ENCODE measurements around the gene PRR5. TPM values are rescaled to one million over a fixed set of nuclear protein-coding genes. Genes with fewer than 3 reads are reported as not detected.

The PRR5 gene
- total RNA-seq, 1 experiment from 2014 or later: 26.9 TPM

- CTCF ChIA-PET: interaction anchor here (0.5 to 2.5 kb wide), 23 partner anchors 8 to 802 kb away, joined by 3 to 21 read pairs (median 3); partner anchors contain the start of gene PRR5
- peak; percentile 92 for ATAC-seq
- Histone ChIP-seq H2AFZ (ENCODE audit: low read depth, low read length, poor library complexity, severe bottlenecking) (peak overlapping the region; percentile 34), H3K9me3 (ENCODE audit: control insufficient read depth in 1 of 2, insufficient read depth in 1 of 2, low read depth in 1 of 2, low read length in 2 of 2) (no peaks in the 10 kb centered on the region), H3K9ac (ENCODE audit: low read length) (peak overlapping the region; percentile 41), H3K27me3 (ENCODE audit: insufficient read depth, low read length) (no peaks in the 10 kb centered on the region), H3K4me2 (ENCODE audit: low read length) (peak overlapping the region; percentile 67), H4K20me1 (ENCODE audit: insufficient read depth) (no peaks in the 10 kb centered on the region), H3K79me2 (ENCODE audit: insufficient read depth, low read length) (no peaks in the 10 kb centered on the region), H3K36me3 (ENCODE audit: control insufficient read depth in 1 of 2, insufficient read depth in 2 of 2, low read length in 2 of 2) (no peaks in the 10 kb centered on the region), H3K4me1 (ENCODE audit: control insufficient read depth in 1 of 2, insufficient read depth in 2 of 2, low read length in 2 of 2) (peaks cover 27 to 32% of the 10 kb centered on the region in 2 experiments), H3K4me3 (replicated peaks in 1 of 2; ENCODE audit: low read depth in 1 of 2, low read length in 2 of 2) (peak overlapping the region; percentile 22 to 31), H3K9me2 (ENCODE audit: insufficient read depth) (no peaks in the 10 kb centered on the region), H3K27ac (ENCODE audit: low read depth, low read length) (peak overlapping the region; percentile 3; the same call in 1 of the 2 replicates)
- intact Hi-C loops (cut with micrococcal nuclease): loop anchor here (5.0 kb wide), 1 partner anchor 403 kb away; no protein-coding TSS in a partner anchor
- DNase-seq (ENCODE audit: low read depth, low spot score): peak; percentile 83
- RAD21 ChIA-PET (ENCODE audit: low non-redundant PET in 1 of 2, low total read pairs in 2 of 2, uncharacterized antibody in 2 of 2, unreplicated experiment in 2 of 2): no interaction called here
- TF ChIP-seq CTCF (IDR thresholded peaks at IDR 0.05 in 2 of 3, conservative IDR thresholded peaks at IDR 0.05 in 1 of 3; ENCODE audit: borderline replicate concordance in 1 of 3, insufficient read depth in 1 of 3, low read depth in 2 of 3, low read length in 2 of 3) (peak; percentile 98 to 100 (median 99)), RAD21 (IDR thresholded peaks at IDR 0.05; ENCODE audit: low read depth) (peak; percentile 58), SP1 (IDR thresholded peaks at IDR 0.05; ENCODE audit: low read depth) (no peak)
- POLR2A ChIA-PET: interaction anchor here (1.2 kb wide), 1 partner anchor 8 kb away, joined by 5 read pairs; no protein-coding TSS in a partner anchor
- no TSS peak for BruUV-seq (replicated peaks)
Measured at GRCh38 chr22:44684506-44685383, 17.3 kb upstream of the PRR5 start.
